ENCODE measurements around the gene ACADM.

GRCh38 chr1:75791022-75791421 is 66.5 kb downstream of the ACADM start:
- TF ChIP-seq CTCF (IDR thresholded peaks at IDR 0.05) (no peak), POLR2AphosphoS5 (IDR thresholded peaks at IDR 0.05) (no peak), EP300 (IDR thresholded peaks at IDR 0.05) (no peak), POLR2A (IDR thresholded peaks at IDR 0.05) (no peak)
